ENCODE data around the gene GLP1R. TPM values are rescaled to one million over a fixed set of nuclear protein-coding genes. Genes with fewer than 3 reads are reported as not detected.

Gene GLP1R
- total RNA-seq, 4 donors from 2014 or later = 0.32 to 0.95 (median 0.59) TPM; not detected in 1

- Histone ChIP-seq H3K27ac (no peak overlapping the region), H3K4me3 (no peak overlapping the region)
Observed at GRCh38 chr6:39102821-39103136, 54.2 kb downstream of the GLP1R start.

GRCh38 chr6:39104528-39104927 is 55.9 kb downstream of the GLP1R start:
- H3K27ac ChIP-seq = no peak overlapping the region
- no peak overlapping the region for H3K4me3 ChIP-seq
- WGBS = 75% methylated on average over 4 of the region's 4 CpGs

More at GRCh38 chr6:39102821-39103136, 54.2 kb downstream of the GLP1R start:
- Histone ChIP-seq H3K36me3 (peaks cover 22% of the 10 kb centered on the region), H3K4me1 (no peaks in the 10 kb centered on the region), H3K9me3 (no peaks in the 10 kb centered on the region), H3K27me3 (no peaks in the 10 kb centered on the region)
- TF ChIP-seq EP300 (IDR thresholded peaks at IDR 0.05) (no peak), POLR2AphosphoS5 (IDR thresholded peaks at IDR 0.05) (no peak), CTCF (IDR thresholded peaks at IDR 0.05) (no peak), POLR2A (IDR thresholded peaks at IDR 0.05) (no peak)
- WGBS = 100% methylated on average over 1 of the region's 1 CpG
- DNase-seq (ENCODE audit: low spot score in 2 of 2) = no peak

GRCh38 chr6:39107034-39107433 is 58.5 kb downstream of the GLP1R start:
- Histone ChIP-seq H3K27me3 (no peaks in the 10 kb centered on the region), H3K27ac (no peak overlapping the region), H3K9me3 (no peaks in the 10 kb centered on the region), H3K4me3 (no peak overlapping the region), H3K4me1 (no peaks in the 10 kb centered on the region), H3K36me3 (peaks cover 28% of the 10 kb centered on the region)
- WGBS = 86% methylated on average over 4 of the region's 4 CpGs
- no peak for DNase-seq (ENCODE audit: low spot score in 2 of 2)
- TF ChIP-seq POLR2AphosphoS5 (IDR thresholded peaks at IDR 0.05) (no peak), CTCF (IDR thresholded peaks at IDR 0.05) (no peak), POLR2A (IDR thresholded peaks at IDR 0.05) (no peak), EP300 (IDR thresholded peaks at IDR 0.05) (no peak)

More at GRCh38 chr6:39104528-39104927, 55.9 kb downstream of the GLP1R start:
- H3K4me1 ChIP-seq = no peaks in the 10 kb centered on the region
- no peaks in the 10 kb centered on the region for H3K9me3 ChIP-seq
- no peaks in the 10 kb centered on the region for H3K27me3 ChIP-seq
- peaks cover 26% of the 10 kb centered on the region for H3K36me3 ChIP-seq
- TF ChIP-seq POLR2AphosphoS5 (IDR thresholded peaks at IDR 0.05) (no peak), EP300 (IDR thresholded peaks at IDR 0.05) (no peak), POLR2A (IDR thresholded peaks at IDR 0.05) (no peak), CTCF (IDR thresholded peaks at IDR 0.05) (no peak)
- no peak for DNase-seq (ENCODE audit: low spot score in 2 of 2)

GRCh38 chr6:39107641-39108040 is 59.1 kb downstream of the GLP1R start:
- WGBS = 41% methylated on average over 2 of the region's 2 CpGs
- no peak for TF ChIP-seq POLR2A (IDR thresholded peaks at IDR 0.05)
- no peak for TF ChIP-seq CTCF (IDR thresholded peaks at IDR 0.05)
- no peak for TF ChIP-seq EP300 (IDR thresholded peaks at IDR 0.05)
- TF ChIP-seq POLR2AphosphoS5 (IDR thresholded peaks at IDR 0.05) = no peak
- H3K27ac ChIP-seq = no peak overlapping the region
- H3K36me3 ChIP-seq = peaks cover 28% of the 10 kb centered on the region
- no peaks in the 10 kb centered on the region for H3K9me3 ChIP-seq
- H3K27me3 ChIP-seq = no peaks in the 10 kb centered on the region
- H3K4me3 ChIP-seq = no peak overlapping the region
- H3K4me1 ChIP-seq = no peaks in the 10 kb centered on the region
- no peak for DNase-seq (ENCODE audit: low spot score in 2 of 2)

DNA sequence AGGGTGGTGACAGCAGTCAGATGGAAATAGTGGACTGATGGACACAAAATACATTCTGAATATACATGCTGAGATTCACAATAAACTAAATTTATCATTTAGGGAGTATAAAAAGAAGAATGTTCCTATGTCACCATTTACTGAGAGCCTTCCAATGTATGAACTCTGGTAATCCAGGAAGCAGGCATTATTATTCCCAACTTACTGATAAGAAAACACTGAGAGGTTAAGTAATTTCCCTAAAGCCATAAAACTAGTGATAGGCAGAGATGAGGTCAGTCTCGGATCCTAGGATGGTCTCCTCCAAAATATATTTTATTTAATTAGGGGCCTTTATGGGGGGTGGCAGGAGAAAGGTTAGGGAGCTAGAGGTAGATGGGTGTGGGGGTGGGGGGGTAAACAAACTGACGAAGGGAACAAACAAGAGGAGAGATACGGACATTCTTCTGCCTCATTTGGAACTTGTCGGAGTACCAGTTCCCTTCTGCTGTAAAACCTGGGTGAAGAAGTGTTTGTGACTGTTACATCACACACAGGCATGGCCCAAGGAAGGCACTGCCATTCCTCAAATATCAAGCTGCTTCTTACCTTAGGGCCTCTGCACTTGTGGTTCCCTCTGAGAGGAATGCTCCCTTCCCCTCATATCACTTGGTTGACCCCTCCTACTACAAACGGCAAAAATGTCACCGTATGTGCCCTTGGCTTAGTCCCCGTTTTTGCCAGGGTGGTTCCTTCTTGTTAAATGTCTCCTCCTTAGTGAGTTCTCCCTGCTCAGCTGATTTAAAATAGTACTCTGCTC is 59.7 kb downstream of the GLP1R start:
- Histone ChIP-seq H3K27ac (no peak overlapping the region), H3K9me3 (no peaks in the 10 kb centered on the region), H3K4me3 (no peak overlapping the region), H3K4me1 (peaks cover 1% of the 10 kb centered on the region), H3K27me3 (no peaks in the 10 kb centered on the region), H3K36me3 (peaks cover 28% of the 10 kb centered on the region)
- 91% methylated on average over 7 of the region's 7 CpGs for WGBS
- DNase-seq (ENCODE audit: low spot score in 2 of 2) = no peak
- no peak for TF ChIP-seq EP300 (IDR thresholded peaks at IDR 0.05)
- TF ChIP-seq POLR2A (IDR thresholded peaks at IDR 0.05) = no peak
- no peak for TF ChIP-seq POLR2AphosphoS5 (IDR thresholded peaks at IDR 0.05)
- TF ChIP-seq CTCF (IDR thresholded peaks at IDR 0.05) = no peak

All from suprapubic skin (tissue), 4 donors.